Measurements from ENCODE around the gene MICOS13.
"Not testable (repeated sequence)": the region's sequence is repeated elsewhere in the genome, so short reads cannot be mapped to it uniquely, and the experiment has no call there.

DNA sequence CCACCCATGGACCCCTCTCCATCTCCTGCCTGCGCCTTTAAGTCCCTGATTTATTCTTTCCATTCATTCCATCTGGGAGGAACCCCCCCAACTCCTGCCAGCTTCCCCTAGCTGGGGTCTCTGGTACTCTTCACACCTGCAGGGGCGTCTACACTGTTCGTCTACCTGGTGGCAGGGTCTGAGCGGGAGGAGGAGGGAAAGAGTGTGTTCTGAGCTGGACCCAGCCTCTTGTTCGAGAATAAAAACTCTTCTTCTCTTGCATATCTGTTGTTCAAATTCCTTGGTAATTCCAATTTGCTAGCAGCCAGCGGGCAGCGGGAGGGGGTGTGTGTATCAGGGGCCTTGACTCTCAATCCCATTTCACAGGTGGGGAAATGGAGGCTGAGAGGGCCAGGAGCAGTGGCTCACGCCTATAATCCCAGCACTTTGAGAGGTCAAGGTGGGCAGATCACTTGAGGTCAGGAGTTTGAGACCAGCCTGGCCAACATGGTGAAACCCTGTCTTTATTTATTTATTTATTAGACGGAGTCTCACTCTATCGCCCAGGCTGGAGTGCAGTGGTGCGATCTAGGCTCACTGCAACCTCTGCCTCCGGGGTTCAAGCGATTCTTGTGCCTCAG, 8.1 kb upstream of the MICOS13 start:
- TF ChIP-seq, protein P1, sequence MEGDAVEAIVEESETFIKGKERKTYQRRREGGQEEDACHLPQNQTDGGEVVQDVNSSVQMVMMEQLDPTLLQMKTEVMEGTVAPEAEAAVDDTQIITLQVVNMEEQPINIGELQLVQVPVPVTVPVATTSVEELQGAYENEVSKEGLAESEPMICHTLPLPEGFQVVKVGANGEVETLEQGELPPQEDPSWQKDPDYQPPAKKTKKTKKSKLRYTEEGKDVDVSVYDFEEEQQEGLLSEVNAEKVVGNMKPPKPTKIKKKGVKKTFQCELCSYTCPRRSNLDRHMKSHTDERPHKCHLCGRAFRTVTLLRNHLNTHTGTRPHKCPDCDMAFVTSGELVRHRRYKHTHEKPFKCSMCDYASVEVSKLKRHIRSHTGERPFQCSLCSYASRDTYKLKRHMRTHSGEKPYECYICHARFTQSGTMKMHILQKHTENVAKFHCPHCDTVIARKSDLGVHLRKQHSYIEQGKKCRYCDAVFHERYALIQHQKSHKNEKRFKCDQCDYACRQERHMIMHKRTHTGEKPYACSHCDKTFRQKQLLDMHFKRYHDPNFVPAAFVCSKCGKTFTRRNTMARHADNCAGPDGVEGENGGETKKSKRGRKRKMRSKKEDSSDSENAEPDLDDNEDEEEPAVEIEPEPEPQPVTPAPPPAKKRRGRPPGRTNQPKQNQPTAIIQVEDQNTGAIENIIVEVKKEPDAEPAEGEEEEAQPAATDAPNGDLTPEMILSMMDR (IDR thresholded peaks at IDR 0.05; ENCODE audit: low read depth, low read length, poor library complexity, severe bottlenecking) = not testable (repeated sequence)
- TF ChIP-seq EZH2phosphoT487 (IDR thresholded peaks at IDR 0.05; ENCODE audit: borderline replicate concordance, low read length) = not testable (repeated sequence)
